IMR-90 (cell line): ENCODE data around the gene SULT1C4. TPM values are rescaled to one million over a fixed set of nuclear protein-coding genes. Genes with fewer than 3 reads are reported as not detected.

Source experiments
- ATAC-seq: fragments of 200-7000 bp; cut with Tn5 transposase; 2 replicates; pipeline ENCODE4 v1.9.1; 2020; ENCODE audit warnings: low read depth, mild to moderate bottlenecking, moderate library complexity
- BruUV-seq: library from RNA; stranded (reverse); fragments of 400-500 nt; replicated peaks from 2 replicates; lab custom pipeline; 2021; lab: Mats Ljungman, UMichigan
- CTCF ChIA-PET: fragments of 300-600 bp; formaldehyde crosslinking; extraction: SDS; loops from one replicate; lab custom pipeline; 2021; ENCODE audit warnings: antibody characterized with exemption; lab: Yijun Ruan, JAX
- POLR2A ChIA-PET: fragments of 300-600 bp; sonication (Branson Sonifier 250); formaldehyde crosslinking; loops from one replicate; lab custom pipeline; 2022; ENCODE audit warnings: antibody characterized with exemption; ENCODE audit not compliant: unreplicated experiment; lab: Charles Lee
- DNase-seq: peaks from one replicate; pipeline ENCODE4 v3.0.0; 2013
- H2AFZ ChIP-seq: replicated peaks from 2 replicates; pipeline ENCODE3; 2013; ENCODE audit warnings: low read length, mild to moderate bottlenecking; ENCODE audit not compliant: poor library complexity
- H2AK5ac ChIP-seq: 2 replicates; pipeline ENCODE4 v1.6.1; 2013; ENCODE audit warnings: low read depth, low read length, inconsistent platforms
- H2AK9ac ChIP-seq: replicated peaks from 2 replicates; pipeline ENCODE3; 2013; ENCODE audit warnings: mild to moderate bottlenecking, low read depth, low read length, moderate library complexity; ENCODE audit not compliant: poor library complexity
- H2BK120ac ChIP-seq: 2 replicates; pipeline ENCODE4 v1.6.1; 2013; ENCODE audit warnings: low read depth, low read length, inconsistent platforms
- H2BK15ac ChIP-seq: 3 replicates; pipeline ENCODE4 v1.6.1; 2013; ENCODE audit warnings: low read depth, low read length, inconsistent platforms
- H2BK20ac ChIP-seq: 2 replicates; pipeline ENCODE4 v1.6.1; 2013; ENCODE audit warnings: low read depth, mild to moderate bottlenecking, inconsistent platforms, low read length, moderate library complexity
- H2BK5ac ChIP-seq: 2 replicates; pipeline ENCODE4 v1.6.1; 2013; ENCODE audit warnings: mild to moderate bottlenecking, low read depth, low read length, inconsistent platforms; ENCODE audit not compliant: poor library complexity, severe bottlenecking
- H3K14ac ChIP-seq: replicated peaks from 2 replicates; pipeline ENCODE4 v1.6.1; 2013; ENCODE audit warnings: low read depth, low read length, inconsistent platforms
- H3K18ac ChIP-seq: 2 replicates; pipeline ENCODE4 v1.6.1; 2013; ENCODE audit warnings: low read depth, low read length, control low read depth
- H3K23ac ChIP-seq: 2 replicates; pipeline ENCODE4 v1.6.1; 2013; ENCODE audit warnings: low read depth, low read length, inconsistent platforms
- H3K27ac ChIP-seq: 2 replicates; pipeline ENCODE4 v1.5.1; 2013; ENCODE audit warnings: mild to moderate bottlenecking, control low read depth, low read length; ENCODE audit not compliant: insufficient read depth
- H3K27me3 ChIP-seq: 2 replicates; pipeline ENCODE4 v1.6.1; 2013; ENCODE audit warnings: low read length; ENCODE audit not compliant: control insufficient read depth, insufficient read depth
- H3K36me3 ChIP-seq: 2 replicates; pipeline ENCODE4 v1.6.1; 2013; ENCODE audit warnings: low read length, mixed read lengths; ENCODE audit not compliant: control insufficient read depth, insufficient read depth
- H3K4ac ChIP-seq: 2 replicates; pipeline ENCODE4 v1.6.1; 2013; ENCODE audit warnings: low read depth, low read length, inconsistent platforms
- H3K4me1 ChIP-seq: 2 replicates; pipeline ENCODE4 v1.6.1; 2013; ENCODE audit warnings: low read length, mixed read lengths; ENCODE audit not compliant: control insufficient read depth, insufficient read depth
- H3K4me2 ChIP-seq: 2 replicates; pipeline ENCODE4 v1.6.1; 2013; ENCODE audit warnings: low read depth, mild to moderate bottlenecking, control low read depth, low read length, moderate library complexity
- H3K4me3 ChIP-seq: 2 replicates; pipeline ENCODE4 v1.5.1; 2013; ENCODE audit warnings: low read depth, mild to moderate bottlenecking, control low read depth, low read length, moderate library complexity; ENCODE audit not compliant: insufficient read depth
- H3K56ac ChIP-seq: 2 replicates; pipeline ENCODE4 v1.6.1; 2013; ENCODE audit warnings: low read length, inconsistent platforms; ENCODE audit not compliant: insufficient read depth; ENCODE audit errors: extremely low read depth
- H3K79me1 ChIP-seq, 2 experiments: 2 replicates each; pipeline ENCODE4 v1.6.1; 2013; ENCODE audit warnings: low read length in 2 of 2, inconsistent platforms in 1 of 2, low read depth in 1 of 2
- H3K9ac ChIP-seq: 2 replicates; pipeline ENCODE4 v1.6.1; 2013; ENCODE audit warnings: low read depth, low read length, control low read depth
- H3K9me1 ChIP-seq: 2 replicates; pipeline ENCODE4 v1.6.1; 2013; ENCODE audit warnings: low read length, inconsistent platforms; ENCODE audit not compliant: insufficient read depth
- H3K9me3 ChIP-seq: 2 replicates; pipeline ENCODE4 v1.6.1; 2013; ENCODE audit warnings: low read length; ENCODE audit not compliant: control insufficient read depth, insufficient read depth
- H4K20me1 ChIP-seq: 2 replicates; pipeline ENCODE4 v1.6.1; 2013; ENCODE audit warnings: low read length, inconsistent platforms; ENCODE audit not compliant: insufficient read depth
- H4K5ac ChIP-seq: 2 replicates; pipeline ENCODE4 v1.6.1; 2013; ENCODE audit warnings: mild to moderate bottlenecking, low read depth, low read length, control low read depth
- H4K8ac ChIP-seq, 2 experiments: 2 replicates each; pipeline ENCODE4 v1.6.1; 2013; ENCODE audit warnings: low read depth in 2 of 2, low read length in 2 of 2, control low read depth in 1 of 2, inconsistent platforms in 1 of 2
- H4K91ac ChIP-seq: 2 replicates; pipeline ENCODE4 v1.6.1; 2013; ENCODE audit warnings: low read depth, low read length, inconsistent platforms; ENCODE audit not compliant: insufficient read depth
- BHLHE40 ChIP-seq: fragments of 150-350 bp; IDR thresholded peaks from 2 replicates; pipeline ENCODE4 v1.6.1; 2016; ENCODE audit warnings: mild to moderate bottlenecking, low read depth, low read length
- CEBPB ChIP-seq: IDR thresholded peaks from 2 replicates; pipeline ENCODE4 v1.6.1; 2012; ENCODE audit warnings: low read depth, low read length, improper control_type of control experiment
- CHD1 ChIP-seq: IDR thresholded peaks from 2 replicates; pipeline ENCODE4 v1.6.1; 2012; ENCODE audit warnings: low read depth, low read length, improper control_type of control experiment
- MAFK ChIP-seq: IDR thresholded peaks from 2 replicates; pipeline ENCODE4 v1.6.1; 2012; ENCODE audit warnings: low read depth, low read length, improper control_type of control experiment
- POLR2A ChIP-seq: IDR thresholded peaks from 2 replicates; pipeline ENCODE4 v1.6.1; 2012; ENCODE audit warnings: mild to moderate bottlenecking, low read depth, low read length
- RCOR1 ChIP-seq: IDR thresholded peaks from 2 replicates; pipeline ENCODE4 v1.6.1; 2012; ENCODE audit warnings: mild to moderate bottlenecking, low read length, improper control_type of control experiment; ENCODE audit not compliant: insufficient replicate concordance
- SMC3 ChIP-seq: fragments of 150-350 bp; IDR thresholded peaks from 2 replicates; pipeline ENCODE4 v1.6.1; 2016; ENCODE audit warnings: low read depth, mild to moderate bottlenecking, antibody characterized with exemption, low read length, moderate library complexity
- WGBS, 2 experiments: methylation state at CpG; one replicate each; pipeline versions ENCODE4 v1.1.5 to v1.1.7; 2013; ENCODE audit warnings: missing lambda C conversion rate in 2 of 2; ENCODE audit not compliant: insufficient read length in 1 of 2; ENCODE audit errors: extremely low coverage in 2 of 2; 5-methylcytosine and 5-hydroxymethylcytosine counted together
- dilution Hi-C: fragments of 300-500 bp; cut with HindIII; formaldehyde crosslinking; loops from one replicate; pipeline ENCODE4 v1.14.3; 2018; ENCODE audit warnings: low sequenced_read_pairs; ENCODE audit not compliant: unreplicated experiment
- in situ Hi-C: fragments of 300-500 bp; cut with MboI; formaldehyde crosslinking; loops from 3 replicates; pipeline ENCODE4 v1.14.3; 2019; ENCODE audit warnings: low sequenced_read_pairs, inconsistent platforms, mixed read lengths
- intact Hi-C: fragments of 100-400 bp; cut with micrococcal nuclease; formaldehyde crosslinking; loops from 2 replicates; pipeline ENCODE4 v1.10.0; 2022
- polyA plus RNA-seq, 3 experiments: library from polyadenylated mRNA; depleted of rRNA; stranded (reverse); fragments of >200 nt; gene quantifications; 2 replicates each; pipeline ENCODE4 v1.2.3, GENCODE V29; 2012; ENCODE audit warnings: low replicate concordance in 1 of 3
- total RNA-seq: library from RNA; depleted of rRNA; stranded (reverse); fragments of >200 nt; gene quantifications from 2 replicates; pipeline ENCODE4 v1.2.3, GENCODE V29; 2012
- TF ChIP-seq, protein P1 (sequence below): fragments of 150-350 bp; IDR thresholded peaks from 2 replicates; pipeline ENCODE4 v1.6.1; 2016; ENCODE audit warnings: low read depth, mild to moderate bottlenecking, low read length, moderate library complexity, borderline replicate concordance

Gene SULT1C4
- total and polyA plus RNA-seq, 2 of the 4 experiments (the other 2 are of a cell fraction): 0.36 to 0.50 TPM

DNA sequence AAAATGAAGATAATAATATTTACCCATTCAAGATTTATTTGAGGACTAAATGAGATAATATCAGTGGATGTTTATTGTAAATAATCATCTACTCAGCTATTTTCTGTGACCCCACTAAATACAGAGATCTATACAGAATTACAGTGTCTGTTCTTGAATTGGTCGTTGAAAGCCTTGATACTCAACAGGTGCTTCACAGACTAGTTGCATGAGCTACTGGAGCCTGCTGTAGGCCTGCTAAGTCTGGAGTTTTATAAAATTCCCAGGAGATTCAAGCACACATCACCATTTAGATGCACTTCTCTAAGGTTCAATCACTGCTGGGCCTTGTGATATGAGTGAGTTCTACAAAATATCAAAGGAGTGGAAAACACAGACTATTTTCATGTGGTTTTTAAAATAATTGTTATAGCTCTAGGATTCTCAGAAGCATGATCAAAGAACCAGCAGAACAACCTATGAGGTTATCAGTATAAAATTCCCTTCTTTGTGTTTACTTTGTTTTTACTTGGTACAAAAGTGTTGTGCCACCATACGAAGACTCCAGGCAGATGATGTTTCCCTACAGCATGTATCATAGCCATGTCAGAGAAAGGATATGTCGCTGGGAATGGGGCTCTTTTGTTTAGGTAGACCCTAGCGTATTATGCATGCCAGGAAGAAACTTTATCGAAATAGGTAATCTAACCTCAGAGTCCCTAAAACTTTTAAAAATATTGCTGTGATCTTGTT lies 7.1 kb downstream of the SULT1C4 start:
- no peak overlapping the region for H2BK120ac ChIP-seq
- dilution Hi-C loops: no loop called here
- H4K20me1 ChIP-seq: no peaks in the 10 kb centered on the region
- no peak overlapping the region for H3K4me3 ChIP-seq
- H3K79me1 ChIP-seq: no peaks in the 10 kb centered on the region
- H3K9me1 ChIP-seq: peaks cover 5% of the 10 kb centered on the region; the same call in 1 of the 2 replicates
- no peak overlapping the region for H2AFZ ChIP-seq
- ATAC-seq (no peak), DNase-seq (no peak)
- in situ Hi-C loops: no loop called here
- H3K14ac ChIP-seq: no peak overlapping the region
- H2AK5ac ChIP-seq: no peak overlapping the region
- BruUV-seq: no TSS peak
- H4K5ac ChIP-seq: no peak overlapping the region
- no peak overlapping the region for H3K27ac ChIP-seq
- WGBS, 2 experiments: no CpG with 5 or more reads among the region's 5 CpGs
- no peak for TF ChIP-seq SMC3
- TF ChIP-seq RCOR1: no peak
- TF ChIP-seq POLR2A: no peak
- no peak for TF ChIP-seq BHLHE40
- no peak for TF ChIP-seq CHD1
- TF ChIP-seq CEBPB: no peak
- no peak for TF ChIP-seq MAFK
- TF ChIP-seq, protein P1, sequence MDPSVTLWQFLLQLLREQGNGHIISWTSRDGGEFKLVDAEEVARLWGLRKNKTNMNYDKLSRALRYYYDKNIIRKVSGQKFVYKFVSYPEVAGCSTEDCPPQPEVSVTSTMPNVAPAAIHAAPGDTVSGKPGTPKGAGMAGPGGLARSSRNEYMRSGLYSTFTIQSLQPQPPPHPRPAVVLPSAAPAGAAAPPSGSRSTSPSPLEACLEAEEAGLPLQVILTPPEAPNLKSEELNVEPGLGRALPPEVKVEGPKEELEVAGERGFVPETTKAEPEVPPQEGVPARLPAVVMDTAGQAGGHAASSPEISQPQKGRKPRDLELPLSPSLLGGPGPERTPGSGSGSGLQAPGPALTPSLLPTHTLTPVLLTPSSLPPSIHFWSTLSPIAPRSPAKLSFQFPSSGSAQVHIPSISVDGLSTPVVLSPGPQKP: no peak
- H4K91ac ChIP-seq: no peak overlapping the region
- no peaks in the 10 kb centered on the region for H3K27me3 ChIP-seq
- H3K56ac ChIP-seq: no peak overlapping the region
- ChIA-PET CTCF (interaction anchor here (0.5 kb wide), 1 partner anchor 76 kb away, joined by 3 read pairs; no protein-coding TSS in a partner anchor), POLR2A (no interaction called here)
- no peak overlapping the region for H3K18ac ChIP-seq
- H3K23ac ChIP-seq: no peak overlapping the region
- no peak overlapping the region for H2AK9ac ChIP-seq
- no peak overlapping the region for H3K9ac ChIP-seq
- no peaks in the 10 kb centered on the region for H3K9me3 ChIP-seq
- no peak overlapping the region for H3K4ac ChIP-seq
- H3K4me2 ChIP-seq: no peak overlapping the region
- H2BK5ac ChIP-seq: no peak overlapping the region
- H4K8ac ChIP-seq: no peak overlapping the region
- peaks cover 3% of the 10 kb centered on the region; the same call in 1 of the 2 replicates for H3K4me1 ChIP-seq
- H2BK20ac ChIP-seq: no peak overlapping the region
- no peaks in the 10 kb centered on the region for H3K36me3 ChIP-seq
- H2BK15ac ChIP-seq: no peak overlapping the region
- intact Hi-C loops: no loop called here
